Activated CD4-positive, alpha-beta T cell treated with anti-CD3 and anti-CD28 coated beads, Interleukin-2, Interleukin-6, amounts not matched to agents 100 ng/mL and 50 ng/mL, durations not matched to agents 16 hours and 8 hours (primary cell): Measurements from ENCODE around the gene TRIM31.

ENCODE experiments used
- DNase-seq: peaks from one replicate; pipeline ENCODE4 v3.0.0-alpha.2; 2020

TRIM31 gene

GRCh38 chr6:30074331-30075093 is 38.4 kb downstream of the TRIM31 start:
- no peak for DNase-seq

- DNase-seq, result no peak
Measured at GRCh38 chr6:30073489-30074235, 39.2 kb downstream of the TRIM31 start.

GRCh38 chr6:30071858-30072257 is 41.0 kb downstream of the TRIM31 start:
- no peak for DNase-seq

GRCh38 chr6:30071081-30071818 is 41.6 kb downstream of the TRIM31 start:
- peak; percentile 22 for DNase-seq

GRCh38 chr6:30067460-30068139 is 45.3 kb downstream of the TRIM31 start:
- no peak for DNase-seq

- DNase-seq, result peak; percentile 99
Measured at GRCh38 chr6:30066577-30067459, 46.1 kb downstream of the TRIM31 start, which contains the start of gene PPP1R11. Gene PPP1R11, plus strand, starts transcription at chr6:30067198. Its CDS starts 213 bp downstream, at chr6:30067411.

- no peak for DNase-seq
Measured at GRCh38 chr6:30066082-30066481, 46.8 kb downstream of the TRIM31 start.

- no peak for DNase-seq
Measured at GRCh38 chr6:30063315-30063714, 49.6 kb downstream of the TRIM31 start.

- DNase-seq, result peak; percentile 40
Measured at GRCh38 chr6:30062471-30063178, 50.3 kb downstream of the TRIM31 start.

GRCh38 chr6:30061858-30062458 is 50.9 kb downstream of the TRIM31 start:
- peak; percentile 62 for DNase-seq

- peak; percentile 94 for DNase-seq
Measured at GRCh38 chr6:30061092-30061857, 51.6 kb downstream of the TRIM31 start, which contains the start of gene POLR1H. Gene POLR1H, plus strand, starts transcription at chr6:30061265. Its CDS starts 260 bp downstream, at chr6:30061525.

- peak; percentile 22 for DNase-seq
Measured at GRCh38 chr6:30060606-30061091, 52.2 kb downstream of the TRIM31 start.

GRCh38 chr6:30055513-30055912 is 57.4 kb downstream of the TRIM31 start:
- DNase-seq, result no peak

- no peak for DNase-seq
Measured at GRCh38 chr6:30053682-30054081, 59.2 kb downstream of the TRIM31 start.
